MM.1S (cell line): ENCODE results near the gene SRRT.
"Not testable (repeated sequence)": the region's sequence is repeated elsewhere in the genome, so short reads cannot be mapped to it uniquely, and the experiment has no call there.

Experiments
- DNase-seq: peaks from one replicate; pipeline ENCODE4 v3.0.0-alpha.2; 2015
- H2AFZ ChIP-seq: fragments of 300-600 bp; sonication (generic); 2 replicates; pipeline ENCODE4 v1.6.0; 2016; ENCODE audit warnings: antibody characterized with exemption, low read length
- H3F3A ChIP-seq: fragments of 300-600 bp; sonication (generic); 2 replicates; pipeline ENCODE4 v1.6.1; 2016; ENCODE audit warnings: mild to moderate bottlenecking, antibody characterized with exemption, low read length, moderate library complexity, mixed read lengths; ENCODE audit not compliant: insufficient read depth
- H3K27ac ChIP-seq: fragments of 300-600 bp; sonication (generic); 2 replicates; pipeline ENCODE4 v1.5.1; 2016; ENCODE audit warnings: mild to moderate bottlenecking, low read length
- H3K27me3 ChIP-seq: fragments of 300-600 bp; sonication (generic); replicated peaks from 2 replicates; pipeline ENCODE4 v1.6.0; 2016; ENCODE audit warnings: low read length; ENCODE audit not compliant: insufficient read depth
- H3K36me3 ChIP-seq: fragments of 300-600 bp; sonication (generic); replicated peaks from 2 replicates; pipeline ENCODE4 v1.6.1; 2016; ENCODE audit warnings: mild to moderate bottlenecking, low read length, mixed read lengths; ENCODE audit not compliant: insufficient read depth
- H3K4me1 ChIP-seq: fragments of 300-600 bp; sonication (generic); 2 replicates; pipeline ENCODE4 v1.6.1; 2016; ENCODE audit warnings: low read length, mixed read lengths
- H3K4me2 ChIP-seq: fragments of 300-600 bp; sonication (generic); 2 replicates; pipeline ENCODE4 v1.6.0; 2016; ENCODE audit warnings: low read depth, low read length
- H3K4me3 ChIP-seq: fragments of 300-600 bp; sonication (generic); 2 replicates; pipeline ENCODE4 v1.5.1; 2016; ENCODE audit warnings: low read length, mixed read lengths
- H3K79me2 ChIP-seq: fragments of 300-600 bp; sonication (generic); 2 replicates; pipeline ENCODE4 v1.6.1; 2016; ENCODE audit warnings: mixed run types, low read length, mixed read lengths
- H3K9ac ChIP-seq: fragments of 300-600 bp; sonication (generic); 2 replicates; pipeline ENCODE4 v1.6.1; 2016; ENCODE audit warnings: low read length, mixed read lengths
- H3K9me2 ChIP-seq: fragments of 300-600 bp; sonication (generic); replicated peaks from 2 replicates; pipeline ENCODE4 v1.6.1; 2016; ENCODE audit warnings: mild to moderate bottlenecking, low read length, mixed read lengths; ENCODE audit not compliant: insufficient read depth
- H3K9me3 ChIP-seq: fragments of 300-600 bp; sonication (generic); replicated peaks from 2 replicates; pipeline ENCODE4 v1.6.1; 2016; ENCODE audit warnings: mild to moderate bottlenecking, low read length, mixed read lengths; ENCODE audit not compliant: insufficient read depth
- H4K20me1 ChIP-seq: fragments of 300-600 bp; sonication (generic); 2 replicates; pipeline ENCODE4 v1.6.1; 2016; ENCODE audit warnings: mild to moderate bottlenecking, low read length, moderate library complexity, mixed read lengths; ENCODE audit not compliant: insufficient read depth
- CTCF ChIP-seq: fragments of 300-600 bp; sonication (generic); IDR thresholded peaks from 2 replicates; pipeline ENCODE4 v1.5.1; 2016; ENCODE audit warnings: antibody characterized with exemption, low read length, mixed read lengths
- EZH2 ChIP-seq: fragments of 300-600 bp; sonication (generic); optimal IDR thresholded peaks from 2 replicates; pipeline ENCODE3; 2017; ENCODE audit warnings: low read depth, mild to moderate bottlenecking, antibody characterized with exemption, low read length, mixed read lengths
- EZH2phosphoT487 ChIP-seq: fragments of 300-600 bp; sonication (generic); IDR thresholded peaks from 2 replicates; pipeline ENCODE4 v1.6.1; 2018; ENCODE audit warnings: antibody characterized with exemption, low read length

The SRRT gene

GRCh38 chr7:100911484-100911883 lies 36.6 kb downstream of the SRRT start:
- no peak for TF ChIP-seq EZH2phosphoT487
- TF ChIP-seq CTCF: no peak
- TF ChIP-seq EZH2: no peak

GRCh38 chr7:100914208-100914878 lies 39.4 kb downstream of the SRRT start:
- Histone ChIP-seq H3K27ac (no peak overlapping the region), H3K4me2 (no peak overlapping the region), H4K20me1 (no peaks in the 10 kb centered on the region), H3K9me3 (no peaks in the 10 kb centered on the region), H3K79me2 (no peaks in the 10 kb centered on the region), H3K9ac (no peak overlapping the region), H3K36me3 (no peaks in the 10 kb centered on the region), H3K4me3 (no peak overlapping the region), H3K9me2 (no peaks in the 10 kb centered on the region), H3F3A (no peaks in the 10 kb centered on the region), H2AFZ (no peak overlapping the region), H3K4me1 (no peaks in the 10 kb centered on the region), H3K27me3 (peaks cover 33% of the 10 kb centered on the region)
- TF ChIP-seq EZH2phosphoT487 (no peak), CTCF (no peak), EZH2 (no peak)
- no peak for DNase-seq

More at GRCh38 chr7:100911484-100911883, 36.6 kb downstream of the SRRT start:
- Histone ChIP-seq H3K36me3 (no peaks in the 10 kb centered on the region), H4K20me1 (no peaks in the 10 kb centered on the region), H3K9me2 (no peaks in the 10 kb centered on the region), H3K4me3 (no peak overlapping the region), H3F3A (no peaks in the 10 kb centered on the region), H3K4me2 (no peak overlapping the region), H3K4me1 (no peaks in the 10 kb centered on the region), H3K27me3 (peaks cover 27% of the 10 kb centered on the region), H2AFZ (no peak overlapping the region), H3K9ac (no peak overlapping the region), H3K9me3 (no peaks in the 10 kb centered on the region), H3K79me2 (no peaks in the 10 kb centered on the region), H3K27ac (no peak overlapping the region)
- DNase-seq: no peak

- H3K79me2 ChIP-seq: no peaks in the 10 kb centered on the region
- no peak overlapping the region for H2AFZ ChIP-seq
- no peaks in the 10 kb centered on the region for H4K20me1 ChIP-seq
- H3K4me3 ChIP-seq: no peak overlapping the region
- no peaks in the 10 kb centered on the region for H3K9me3 ChIP-seq
- no peaks in the 10 kb centered on the region for H3F3A ChIP-seq
- peaks cover 34% of the 10 kb centered on the region for H3K27me3 ChIP-seq
- no peaks in the 10 kb centered on the region for H3K9me2 ChIP-seq
- H3K27ac ChIP-seq: no peak overlapping the region
- H3K4me1 ChIP-seq: no peaks in the 10 kb centered on the region
- TF ChIP-seq EZH2 (no peak), CTCF (no peak), EZH2phosphoT487 (no peak)
- no peak overlapping the region for H3K4me2 ChIP-seq
- H3K36me3 ChIP-seq: no peaks in the 10 kb centered on the region
- H3K9ac ChIP-seq: no peak overlapping the region
- DNase-seq: no peak
These were observed 40.1 kb downstream of the SRRT start for GRCh38 chr7:100914879-100915447.

DNA sequence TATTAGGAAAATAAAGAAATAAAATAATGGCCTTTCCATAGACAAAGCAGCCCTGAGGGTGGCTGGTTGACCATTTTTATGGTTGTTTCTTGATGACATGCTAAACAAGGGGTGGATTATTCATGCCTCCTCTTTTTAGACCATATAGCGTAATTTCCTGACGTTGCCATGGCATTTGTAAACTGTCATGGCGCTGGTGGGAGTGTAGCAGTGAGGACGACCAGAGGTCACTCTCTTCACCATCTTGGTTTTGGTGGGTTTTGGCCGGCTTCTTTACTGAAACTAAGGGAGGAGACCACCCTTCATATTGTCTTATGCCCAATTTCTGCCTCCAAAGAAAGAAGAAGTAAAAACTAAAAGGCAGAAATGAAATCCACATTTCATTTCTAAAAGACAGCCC lies 44.4 kb downstream of the SRRT start:
- not testable (repeated sequence) for H3K9me3 ChIP-seq, H3K27ac ChIP-seq, H3K9ac ChIP-seq, DNase-seq, H3K4me1 ChIP-seq, H3F3A ChIP-seq, H4K20me1 ChIP-seq, H3K36me3 ChIP-seq, H3K79me2 ChIP-seq, H3K4me3 ChIP-seq, H3K9me2 ChIP-seq, H2AFZ ChIP-seq, H3K4me2 ChIP-seq
- H3K27me3 ChIP-seq: peaks cover 29% of the 10 kb centered on the region

DNA sequence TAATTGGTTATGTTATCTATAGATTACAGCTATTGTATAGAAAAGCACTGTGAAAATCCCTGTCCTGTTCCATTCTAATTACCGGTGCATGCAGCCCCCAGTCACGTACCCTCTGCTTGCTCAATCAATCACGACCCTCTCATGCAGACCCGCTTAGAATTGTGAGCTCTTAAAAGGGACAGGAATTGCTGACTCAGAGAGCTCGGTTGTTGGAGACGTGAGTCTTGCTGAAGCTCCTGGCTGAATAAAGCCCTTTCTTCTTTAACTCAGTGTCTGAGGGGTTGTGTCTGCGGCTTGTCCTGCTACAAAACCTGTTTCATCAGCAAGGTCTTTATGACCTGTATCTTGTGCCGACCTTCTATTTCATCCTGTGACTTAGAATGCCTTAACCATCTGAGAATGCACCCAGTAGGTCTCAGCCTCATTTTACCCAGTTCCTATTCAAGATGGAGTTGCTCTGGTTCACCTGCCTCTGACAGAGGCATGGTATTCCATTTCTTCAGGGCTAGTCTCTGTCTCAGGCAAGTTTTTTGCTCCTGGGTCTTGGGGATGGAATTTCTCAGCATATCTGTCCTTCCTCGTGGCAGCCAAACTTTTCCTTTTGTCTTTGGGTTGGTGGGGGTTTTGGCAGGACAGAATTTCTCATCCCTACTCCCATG lies 45.0 kb downstream of the SRRT start:
- not testable (repeated sequence) for H3K9me3 ChIP-seq

More for the DNA sequence above, 45.0 kb downstream of the SRRT start:
- not testable (repeated sequence) for H3K4me3 ChIP-seq, H3K4me1 ChIP-seq, H3F3A ChIP-seq, H3K9me2 ChIP-seq, H3K36me3 ChIP-seq, H3K9ac ChIP-seq, H3K79me2 ChIP-seq, DNase-seq, H3K4me2 ChIP-seq, H3K27ac ChIP-seq, H2AFZ ChIP-seq, H4K20me1 ChIP-seq
- peaks cover 29% of the 10 kb centered on the region for H3K27me3 ChIP-seq
